Measurements from ENCODE around the gene BBX.

Gene BBX

GRCh38 chr3:107756649-107757048, 233.9 kb downstream of the BBX start:
- no peak for DNase-seq

GRCh38 chr3:107757140-107757539, 234.4 kb downstream of the BBX start:
- DNase-seq: no peak

DNA sequence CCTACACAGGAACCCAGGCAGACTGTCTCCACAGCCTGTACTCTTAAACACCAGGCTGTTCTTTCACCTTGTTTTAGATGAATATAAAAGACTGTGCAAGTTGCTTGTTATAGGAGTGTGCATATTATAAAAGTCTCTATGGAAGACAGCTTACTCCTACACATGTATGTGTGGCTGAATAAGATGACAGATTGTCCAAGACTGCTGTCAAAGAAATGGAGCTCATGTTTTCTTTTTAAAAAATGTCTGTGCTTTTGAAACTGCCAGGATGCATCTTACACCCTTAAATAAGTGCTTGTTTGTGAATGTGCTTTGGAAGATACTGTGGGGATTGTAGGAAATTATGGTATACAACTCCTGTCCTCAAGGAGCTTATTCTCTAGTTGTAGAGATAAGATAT, 237.4 kb downstream of the BBX start:
- DNase-seq: no peak

DNA sequence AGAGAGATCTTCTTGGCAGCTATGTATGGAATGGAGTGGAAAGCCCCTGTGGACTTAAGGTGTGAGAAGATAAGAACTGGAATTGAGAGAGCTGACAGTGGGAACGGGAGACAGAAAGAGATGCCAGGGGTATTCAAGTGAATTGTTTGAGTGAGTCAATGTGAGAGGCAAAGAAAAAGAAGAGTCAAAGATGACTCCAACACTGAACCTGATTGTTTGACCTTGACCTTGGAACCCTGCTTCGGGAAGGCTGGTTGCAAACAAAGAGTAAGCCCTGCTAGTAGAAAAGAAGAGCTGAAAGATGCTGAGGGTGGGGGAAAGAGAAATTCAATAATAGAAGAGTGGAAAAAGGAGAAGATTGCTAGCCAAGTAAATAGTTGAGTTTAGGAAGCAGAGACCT, 238.6 kb downstream of the BBX start:
- no peak for DNase-seq

GRCh38 chr3:107765524-107765923, 242.8 kb downstream of the BBX start:
- DNase-seq: no peak

- DNase-seq: no peak
Measured at GRCh38 chr3:107767897-107768605, 245.3 kb downstream of the BBX start.

DNA sequence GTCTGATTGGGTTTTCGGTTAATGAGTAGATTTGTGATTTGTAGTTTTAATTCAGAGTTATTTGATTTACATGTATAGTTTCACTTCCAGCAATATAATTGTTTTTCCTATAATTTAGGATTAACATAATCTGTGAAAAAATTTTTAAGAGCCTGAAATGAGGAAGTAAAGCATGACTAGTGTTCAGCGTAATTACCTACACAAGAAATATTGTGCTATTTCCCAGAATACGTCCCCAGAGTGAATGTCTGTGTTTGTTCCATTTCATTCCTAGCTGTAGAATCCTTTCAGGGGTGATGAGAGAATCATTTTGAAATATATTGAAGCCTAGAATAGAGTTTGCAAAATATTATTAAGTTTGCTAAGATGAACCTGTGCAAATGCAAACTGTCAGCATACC, 247.1 kb downstream of the BBX start:
- no peak for DNase-seq

DNA sequence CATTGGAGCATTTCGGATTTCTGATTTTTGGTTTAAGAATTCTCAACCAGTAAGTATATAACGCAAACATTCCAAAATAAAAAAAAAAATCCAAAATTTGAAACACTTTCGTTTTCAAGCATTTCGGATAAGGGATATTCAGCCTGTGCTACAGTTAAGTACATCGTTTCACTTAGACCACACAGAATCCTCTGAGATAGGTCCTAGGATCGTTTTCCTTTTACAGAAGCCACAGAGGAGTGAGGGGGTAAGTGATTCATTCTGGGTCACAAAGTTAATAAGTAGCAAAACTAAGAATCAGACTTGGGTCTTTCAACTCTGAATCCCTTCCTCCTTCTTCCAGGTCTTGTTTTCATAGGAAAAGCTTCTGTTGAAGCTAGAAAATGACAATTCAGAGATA, 249.3 kb downstream of the BBX start:
- DNase-seq: no peak

- no peak for DNase-seq
Measured at GRCh38 chr3:107775974-107776373, 253.2 kb downstream of the BBX start.

- DNase-seq: no peak
Measured at GRCh38 chr3:107781253-107781652, 258.5 kb downstream of the BBX start.

DNA sequence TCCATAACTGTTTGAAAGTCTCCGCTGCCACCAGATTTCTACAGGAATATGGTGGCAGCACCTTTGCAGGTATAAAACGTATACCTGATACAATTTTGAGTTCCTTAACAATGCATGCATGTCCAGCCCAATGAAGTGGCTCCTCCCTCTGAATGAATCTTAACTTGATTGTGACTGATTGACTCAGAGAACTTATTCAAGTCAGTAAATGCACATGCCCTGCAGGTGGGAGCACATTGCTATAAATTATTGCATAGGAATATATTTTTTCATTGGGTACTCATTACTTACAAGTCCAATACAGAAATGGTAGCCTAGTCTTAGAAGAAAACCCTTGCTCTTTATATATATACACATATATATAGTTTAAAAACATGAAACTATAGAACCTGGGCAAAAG, 259.3 kb downstream of the BBX start:
- DNase-seq: no peak

DNA sequence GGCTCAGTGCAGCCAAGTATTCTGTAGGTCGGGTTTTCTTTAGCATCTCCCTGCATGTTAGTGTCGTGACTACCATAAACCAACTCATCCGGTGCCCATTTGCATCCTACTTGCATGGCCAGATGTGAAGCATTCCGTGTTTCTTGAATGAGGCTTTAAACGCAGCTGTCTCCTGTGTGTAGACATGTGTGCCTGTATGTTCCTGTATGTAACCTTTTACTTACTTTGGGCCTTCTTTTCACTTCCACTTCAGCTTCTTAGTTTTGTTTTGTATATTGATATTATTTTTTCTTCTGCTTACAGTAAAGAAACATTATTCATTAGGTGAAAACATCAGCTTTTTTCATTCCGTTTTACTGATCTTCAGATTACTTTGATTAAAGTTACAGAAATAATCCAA, 267.9 kb downstream of the BBX start:
- no peak for DNase-seq

DNA sequence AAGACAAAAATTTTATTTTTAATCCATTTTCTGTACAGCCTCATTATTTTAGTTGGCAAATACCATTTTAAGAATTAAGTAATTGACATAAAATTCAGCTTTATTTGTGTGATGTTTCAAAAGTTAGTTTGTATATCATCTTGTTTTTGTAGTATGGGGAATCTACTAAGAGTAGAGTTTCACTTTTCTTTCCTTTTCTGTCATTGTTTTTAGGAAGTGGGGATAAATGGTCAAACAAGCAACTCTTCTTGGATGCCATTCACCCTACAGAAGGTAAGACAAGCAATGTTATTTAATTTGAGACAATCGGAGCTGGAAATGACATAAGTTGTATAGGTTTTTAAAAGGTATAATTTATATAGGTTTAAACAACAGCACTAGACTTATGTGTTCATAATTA, 268.3 kb downstream of the BBX start:
- DNase-seq: no peak

DNA sequence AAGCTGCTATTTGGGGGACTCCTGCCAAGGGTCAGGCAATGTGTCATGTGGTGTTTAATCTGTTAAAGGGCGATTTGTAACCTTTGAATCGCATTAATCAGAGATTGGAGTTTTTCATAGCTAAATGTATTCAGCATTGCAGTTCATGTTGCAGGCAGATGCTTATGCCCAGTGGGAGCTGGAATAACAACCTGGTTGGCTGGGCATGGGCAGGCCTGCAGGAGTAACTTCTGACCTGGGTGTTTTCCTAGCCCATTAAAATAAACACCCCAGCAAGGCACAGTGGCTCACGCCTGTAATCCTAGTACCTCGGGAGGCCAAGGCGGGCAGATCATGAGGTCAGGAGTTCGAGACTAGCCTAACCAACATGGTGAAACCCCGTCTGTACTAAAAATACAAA, 268.7 kb downstream of the BBX start:
- no peak for DNase-seq

DNA sequence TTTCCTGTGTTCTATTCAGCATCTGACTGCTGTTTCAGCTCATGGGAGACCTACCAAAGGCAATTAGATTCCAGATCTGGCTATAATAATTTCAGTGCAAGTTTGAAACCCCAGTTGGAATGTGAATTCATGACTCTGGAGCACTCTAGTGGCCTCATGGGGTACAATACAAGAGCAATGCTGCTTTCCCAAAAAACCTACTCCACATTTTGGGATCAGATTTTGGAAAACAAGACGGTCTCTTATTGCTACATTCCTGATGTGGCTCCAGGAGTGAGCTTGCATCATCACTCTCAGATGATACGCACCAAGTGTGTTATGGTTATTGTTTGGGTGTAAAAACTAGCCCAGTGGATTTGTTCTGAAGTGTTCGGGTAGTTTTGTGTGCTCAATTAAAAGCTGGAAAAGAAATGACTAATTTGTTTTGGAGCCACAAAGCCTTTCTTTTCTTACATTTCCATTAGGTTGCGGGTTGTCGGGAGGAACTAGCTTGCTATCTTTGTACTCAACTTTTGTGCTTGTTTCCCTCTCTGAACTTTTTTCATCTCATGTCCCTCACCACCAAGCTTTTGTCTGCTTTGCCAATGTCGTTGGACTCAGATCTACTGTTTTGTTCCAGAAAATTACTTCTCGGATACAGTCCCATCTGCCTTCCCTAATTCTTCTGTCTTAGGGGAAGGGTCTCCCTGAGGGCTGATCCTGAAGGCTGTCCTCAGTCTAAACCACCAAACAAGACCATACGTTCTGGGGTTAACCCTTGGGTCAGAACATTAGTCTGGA, 272.1 kb downstream of the BBX start:
- DNase-seq: no peak

DNA sequence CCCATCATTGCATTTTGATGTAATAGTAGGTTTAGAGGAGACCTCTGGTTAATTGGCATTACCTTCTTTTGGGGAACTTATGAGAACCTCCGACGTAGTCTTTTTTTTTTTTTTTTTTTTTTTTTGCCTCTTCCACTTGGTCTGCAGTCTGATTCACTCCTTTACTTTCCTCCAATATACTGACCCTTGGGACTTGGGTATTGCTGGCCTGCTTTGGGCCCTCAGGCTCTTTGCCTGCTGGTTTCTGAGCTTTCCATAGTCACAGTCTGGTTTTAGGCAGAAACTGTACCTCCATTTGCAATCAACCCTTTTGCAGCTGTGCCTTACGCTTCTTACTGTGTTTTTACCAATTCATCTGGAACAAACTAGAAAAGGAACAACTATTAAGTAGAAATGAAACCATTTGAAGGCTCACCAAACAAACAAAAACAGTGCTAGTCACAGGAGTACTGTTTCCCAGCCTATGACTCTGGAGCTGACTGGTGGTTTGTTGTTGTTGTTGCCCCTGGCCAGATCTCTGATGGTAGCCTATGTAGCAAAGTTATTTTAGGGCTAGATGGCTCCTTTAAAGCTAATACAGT, 272.8 kb downstream of the BBX start:
- no peak for DNase-seq

DNA sequence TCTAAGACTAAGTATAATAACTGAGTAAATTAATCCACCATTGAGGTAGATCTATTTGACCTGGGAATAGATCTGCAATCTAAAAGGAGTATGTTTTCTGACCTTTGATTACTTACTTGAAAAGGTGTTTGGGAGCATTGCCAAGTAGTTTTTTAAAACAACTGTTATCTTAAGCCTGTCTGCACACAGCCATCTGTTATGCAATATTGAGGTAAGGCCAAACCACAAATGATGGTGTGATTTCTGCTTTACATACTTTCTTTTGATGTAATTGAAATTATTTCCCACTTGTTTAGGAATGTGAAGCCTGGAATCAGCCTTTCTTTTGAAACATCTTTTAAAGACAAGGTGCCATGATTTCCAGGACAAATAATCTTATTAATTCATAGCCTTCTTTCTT, 274.0 kb downstream of the BBX start:
- DNase-seq: no peak

- no peak for DNase-seq
Measured at GRCh38 chr3:107797586-107797985, 274.8 kb downstream of the BBX start.

- DNase-seq: no peak
Measured at GRCh38 chr3:107798381-107798780, 275.6 kb downstream of the BBX start.

DNA sequence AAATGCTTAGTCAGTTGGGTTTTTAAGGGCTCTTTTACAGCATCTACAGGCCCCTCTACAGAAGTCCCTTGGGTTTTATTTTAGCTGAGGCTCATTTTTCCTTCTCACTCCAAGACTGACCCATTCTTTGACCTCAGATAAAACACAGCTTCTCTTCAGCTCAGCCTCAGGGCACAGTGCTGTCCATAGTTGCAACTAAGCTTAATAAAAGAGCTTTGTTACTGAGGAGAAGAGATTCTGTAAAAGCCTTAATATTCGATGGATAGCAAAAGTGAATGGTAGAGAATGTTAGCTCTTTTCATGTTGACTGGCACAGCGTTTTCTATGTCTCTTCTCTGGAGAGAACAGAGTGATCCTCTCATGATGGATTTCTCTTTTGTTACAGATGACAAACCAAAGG, 277.9 kb downstream of the BBX start:
- DNase-seq: no peak

GRCh38 chr3:107803170-107803569, 280.4 kb downstream of the BBX start:
- DNase-seq: no peak

DNA sequence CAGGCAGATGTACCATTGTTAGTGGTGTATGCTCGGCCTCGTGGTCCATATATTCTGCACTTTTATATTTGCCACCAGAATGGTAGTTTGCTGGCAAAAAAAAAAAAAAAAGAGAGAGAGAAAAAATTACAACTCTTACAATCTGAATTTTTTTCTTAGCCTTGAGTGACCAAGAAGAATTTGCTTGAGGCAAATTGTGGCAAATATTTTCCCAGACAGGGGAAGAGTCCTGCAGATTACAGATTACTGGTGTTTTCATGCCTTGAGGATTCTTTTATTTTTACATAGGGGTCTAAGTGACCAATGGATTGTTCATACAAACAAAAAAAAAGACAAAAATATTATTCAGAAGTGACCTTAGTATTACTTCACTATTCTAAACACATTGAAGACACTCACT, 283.3 kb downstream of the BBX start:
- no peak for DNase-seq

GRCh38 chr3:107806536-107806935, 283.8 kb downstream of the BBX start:
- DNase-seq: no peak

Data from stimulated activated CD4-positive, alpha-beta T cell treated with anti-CD3 and anti-CD28 coated beads, Interleukin-12 subunit alpha, Interleukin-12 subunit beta, amount 100 ng/mL, for 4 hours (primary cell).